Neural cell (in vitro differentiated cells): Measurements from ENCODE around the gene MAP3K19.
"Not testable (repeated sequence)": the region's sequence is repeated elsewhere in the genome, so short reads cannot be mapped to it uniquely, and the experiment has no call there.

Experiments used
- CTCF ChIP-seq: fragments of 450-650 bp; IDR thresholded peaks from 2 replicates; pipeline ENCODE4 v1.5.1; 2014; ENCODE audit warnings: antibody characterized with exemption, mild to moderate bottlenecking, moderate library complexity; ENCODE audit not compliant: poor library complexity, severe bottlenecking
- SMC3 ChIP-seq: fragments of 450-650 bp; conservative IDR thresholded peaks from 2 replicates; pipeline ENCODE4 v1.6.1; 2014; ENCODE audit warnings: antibody characterized with exemption, mild to moderate bottlenecking, moderate library complexity; ENCODE audit not compliant: poor library complexity

GRCh38 chr2:135089597-135089996 is 42.4 kb upstream of the MAP3K19 start:
- TF ChIP-seq CTCF, SMC3: not testable (repeated sequence)
